ENCODE measurements around the gene SUSD6. TPM values are rescaled to one million over a fixed set of nuclear protein-coding genes. Genes with fewer than 3 reads are reported as not detected.

The SUSD6 gene
- total RNA-seq, 1 experiment from 2014 or later = 3.7 TPM

DNA sequence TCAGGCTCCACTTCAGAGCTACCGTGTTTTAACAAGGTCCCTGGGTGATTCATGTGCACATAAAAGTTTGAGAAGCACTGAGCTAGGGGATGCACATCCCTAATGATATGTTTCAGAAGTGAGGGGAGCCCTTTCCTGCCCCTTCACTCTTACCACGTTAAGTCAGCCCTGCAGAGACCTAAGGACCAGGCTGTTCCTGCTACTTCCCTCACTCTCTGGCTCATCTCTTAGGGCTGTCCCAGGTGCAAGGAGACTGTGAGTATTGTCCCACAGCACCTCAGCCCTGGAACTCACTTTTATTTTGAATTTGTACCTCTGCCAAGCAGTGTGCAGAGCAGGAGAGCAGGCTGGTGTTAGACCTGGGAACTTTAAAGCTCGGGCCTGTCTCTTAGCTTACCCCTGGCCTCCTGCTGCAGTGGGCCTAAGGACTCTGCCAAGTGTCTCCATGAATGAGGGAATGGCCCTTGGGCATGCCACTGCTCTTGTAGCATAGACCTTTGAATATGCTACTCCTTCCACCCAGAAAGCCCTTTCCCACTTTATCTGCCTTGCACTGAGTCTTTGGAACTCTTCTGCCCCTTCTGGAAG, 11.0 kb upstream of the SUSD6 start:
- Histone ChIP-seq H4K91ac (ENCODE audit: insufficient read length, low read depth, low read length) (no peak overlapping the region), H3K14ac (ENCODE audit: insufficient read depth, low read length) (no peak overlapping the region), H4K20me1 (ENCODE audit: control insufficient read depth, insufficient read depth, insufficient read length) (no peaks in the 10 kb centered on the region), H3K56ac (ENCODE audit: insufficient read length, low read depth, low read length) (no peak overlapping the region), H3K18ac (ENCODE audit: insufficient read length, low read depth, low read length) (no peak overlapping the region), H3K9me3 (ENCODE audit: control insufficient read depth, low read depth, low read length) (no peaks in the 10 kb centered on the region), H2BK5ac (ENCODE audit: insufficient read length, low read length) (no peak overlapping the region), H3K27ac (ENCODE audit: insufficient read length, low read depth, low read length) (no peak overlapping the region), H3K23ac (ENCODE audit: insufficient read length, low read depth, low read length) (no peak overlapping the region), H4K8ac (replicated peaks; ENCODE audit: insufficient read length, low read depth, low read length) (no peak overlapping the region), H2BK12ac (ENCODE audit: insufficient read length, low read depth, low read length) (no peak overlapping the region), H3T11ph (ENCODE audit: low read length) (no peak overlapping the region), H2BK20ac (ENCODE audit: low read depth, low read length, poor library complexity, severe bottlenecking) (no peak overlapping the region), H3K4me2 (ENCODE audit: insufficient read depth, insufficient read length, low read length) (no peak overlapping the region), H3K9ac (ENCODE audit: extremely low read depth, insufficient read length, low read length) (no peak overlapping the region), H3K4me1 (ENCODE audit: insufficient read depth, low read length) (peaks cover 2% of the 10 kb centered on the region; the same call in 1 of the 2 replicates), H2BK15ac (ENCODE audit: low read depth, low read length) (no peak overlapping the region), H4K5ac (ENCODE audit: insufficient read length, low read depth, low read length) (no peak overlapping the region), H2AK5ac (ENCODE audit: insufficient read length, low read length) (no peak overlapping the region), H3K27me3 (ENCODE audit: insufficient read depth, low read length) (no peaks in the 10 kb centered on the region), H3K79me1 (ENCODE audit: insufficient read depth, low read depth, low read length, poor library complexity, severe bottlenecking) (no peaks in the 10 kb centered on the region), H3K79me2 (ENCODE audit: insufficient read depth, low read length) (no peaks in the 10 kb centered on the region), H3K23me2 (ENCODE audit: insufficient read length, low read depth, low read length, poor library complexity, severe bottlenecking) (no peaks in the 10 kb centered on the region), H2BK120ac (ENCODE audit: low read depth, low read length, poor library complexity, severe bottlenecking) (no peak overlapping the region), H3K4ac (ENCODE audit: low read depth, low read length) (no peak overlapping the region), H2AFZ (ENCODE audit: low read length) (no peak overlapping the region)
- H3K9me3 Mint-ChIP-seq = no peaks in the 10 kb centered on the region
- no peak overlapping the region for H3K4me3 Mint-ChIP-seq
- H3K36me3 Mint-ChIP-seq (ENCODE audit: insufficient read depth in 1 of 3, low read depth in 3 of 3) = 0 out of 7 replicates have a peak, but pooled peaks cover 0 to 3% (median 0%) of the 10 kb centered on the region in 3 experiments
- peak overlapping the region in 2 of 3 experiments; percentile 65 to 83; a peak in 2 of 7 replicates for H3K27ac Mint-ChIP-seq
- no CpG with 5 or more reads among the region's 3 CpGs for WGBS (ENCODE audit: extremely low coverage, insufficient read length, low lambda C conversion rate)
- no peak for DNase-seq
- no peaks in the 10 kb centered on the region for H3K27me3 Mint-ChIP-seq (ENCODE audit: low read depth)
- H3K4me1 Mint-ChIP-seq = peaks cover 4 to 9% of the 10 kb centered on the region in 2 experiments
- TF ChIP-seq, protein P1, sequence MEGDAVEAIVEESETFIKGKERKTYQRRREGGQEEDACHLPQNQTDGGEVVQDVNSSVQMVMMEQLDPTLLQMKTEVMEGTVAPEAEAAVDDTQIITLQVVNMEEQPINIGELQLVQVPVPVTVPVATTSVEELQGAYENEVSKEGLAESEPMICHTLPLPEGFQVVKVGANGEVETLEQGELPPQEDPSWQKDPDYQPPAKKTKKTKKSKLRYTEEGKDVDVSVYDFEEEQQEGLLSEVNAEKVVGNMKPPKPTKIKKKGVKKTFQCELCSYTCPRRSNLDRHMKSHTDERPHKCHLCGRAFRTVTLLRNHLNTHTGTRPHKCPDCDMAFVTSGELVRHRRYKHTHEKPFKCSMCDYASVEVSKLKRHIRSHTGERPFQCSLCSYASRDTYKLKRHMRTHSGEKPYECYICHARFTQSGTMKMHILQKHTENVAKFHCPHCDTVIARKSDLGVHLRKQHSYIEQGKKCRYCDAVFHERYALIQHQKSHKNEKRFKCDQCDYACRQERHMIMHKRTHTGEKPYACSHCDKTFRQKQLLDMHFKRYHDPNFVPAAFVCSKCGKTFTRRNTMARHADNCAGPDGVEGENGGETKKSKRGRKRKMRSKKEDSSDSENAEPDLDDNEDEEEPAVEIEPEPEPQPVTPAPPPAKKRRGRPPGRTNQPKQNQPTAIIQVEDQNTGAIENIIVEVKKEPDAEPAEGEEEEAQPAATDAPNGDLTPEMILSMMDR (conservative IDR thresholded peaks at IDR 0.05) = no peak
